Skin epidermis (tissue), 12 donors: Measurements from ENCODE around the gene SLCO3A1.
A peak's percentile ranks its signal among the peaks of the same experiment; 100 is the strongest.
"Not testable (repeated sequence)": the region's sequence is repeated elsewhere in the genome, so short reads cannot be mapped to it uniquely, and the experiment has no call there.

ENCODE experiments used
- H3K27ac ChIP-seq, 21 experiments: fragments of 200-600 bp; sonication (generic) in 11 of 21; one replicate each; pipeline ENCODE4 v1.5.0; 2020; ENCODE audit warnings: mild to moderate bottlenecking in 3 of 21, inconsistent platforms in 2 of 21, moderate library complexity in 2 of 21
- H3K4me3 ChIP-seq, 7 experiments: fragments of 200-600 bp; sonication (generic) in 2 of 7; one replicate each; pipeline ENCODE4 v1.5.0; 2020; ENCODE audit warnings: inconsistent platforms in 2 of 7, mild to moderate bottlenecking in 2 of 7, moderate library complexity in 1 of 7

Gene SLCO3A1

GRCh38 chr15:91949361-91949760, 95.9 kb downstream of the SLCO3A1 start:
- peak overlapping the region in 5 of 21 experiments; percentile 44 to 77 (median 72) for H3K27ac ChIP-seq

GRCh38 chr15:91950054-91950453, 96.5 kb downstream of the SLCO3A1 start:
- no peak overlapping the region for H3K4me3 ChIP-seq
- H3K27ac ChIP-seq = peak overlapping the region in 12 of 21 experiments; percentile 22 to 72 (median 50)

More at GRCh38 chr15:91949361-91949760, 95.9 kb downstream of the SLCO3A1 start:
- no peak overlapping the region for H3K4me3 ChIP-seq

- no peak overlapping the region for H3K4me3 ChIP-seq
- peak overlapping the region in 9 of 21 experiments; percentile 2 to 71 (median 36) for H3K27ac ChIP-seq
These were observed 97.3 kb downstream of the SLCO3A1 start for GRCh38 chr15:91950631-91951329.

- no peak overlapping the region for H3K4me3 ChIP-seq
- peak overlapping the region in 4 of 21 experiments; percentile 4 to 69 (median 40) for H3K27ac ChIP-seq
These were observed 98.7 kb downstream of the SLCO3A1 start for GRCh38 chr15:91952216-91952615.

GRCh38 chr15:91953432-91953831, 99.9 kb downstream of the SLCO3A1 start:
- peak overlapping the region in 13 of 21 experiments; percentile 5 to 74 (median 37) for H3K27ac ChIP-seq

GRCh38 chr15:91954292-91954691, 100.8 kb downstream of the SLCO3A1 start:
- Histone ChIP-seq H3K27ac (peak overlapping the region in 11 of 21 experiments; percentile 5 to 74 (median 26)), H3K4me3 (no peak overlapping the region)

More at GRCh38 chr15:91953432-91953831, 99.9 kb downstream of the SLCO3A1 start:
- no peak overlapping the region for H3K4me3 ChIP-seq

GRCh38 chr15:91956026-91956723, 102.7 kb downstream of the SLCO3A1 start:
- peak overlapping the region in 18 of 21 experiments; percentile 5 to 74 (median 56) for H3K27ac ChIP-seq
- no peak overlapping the region for H3K4me3 ChIP-seq

- Histone ChIP-seq H3K4me3 (no peak overlapping the region), H3K27ac (peak overlapping the region in 2 of 21 experiments; percentile 5 to 28)
These were observed 107.8 kb downstream of the SLCO3A1 start for GRCh38 chr15:91961357-91961756.

GRCh38 chr15:91963747-91964146, 110.2 kb downstream of the SLCO3A1 start:
- H3K4me3 ChIP-seq, H3K27ac ChIP-seq: not testable (repeated sequence)

- Histone ChIP-seq H3K4me3 (no peak overlapping the region), H3K27ac (peak overlapping the region in 7 of 21 experiments; percentile 6 to 50 (median 33))
These were observed 112.1 kb downstream of the SLCO3A1 start for GRCh38 chr15:91965501-91966193.

GRCh38 chr15:91966194-91966552, 112.7 kb downstream of the SLCO3A1 start:
- peak overlapping the region in 3 of 21 experiments; percentile 14 to 40 (median 36) for H3K27ac ChIP-seq
- no peak overlapping the region for H3K4me3 ChIP-seq

- no peak overlapping the region for H3K27ac ChIP-seq
- H3K4me3 ChIP-seq = no peak overlapping the region
These were observed 114.6 kb downstream of the SLCO3A1 start for GRCh38 chr15:91967935-91968606.

- Histone ChIP-seq H3K27ac (no peak overlapping the region), H3K4me3 (no peak overlapping the region)
These were observed 115.1 kb downstream of the SLCO3A1 start for GRCh38 chr15:91968610-91969009.

- no peak overlapping the region for H3K4me3 ChIP-seq
- H3K27ac ChIP-seq = peak overlapping the region in 6 of 21 experiments; percentile 1 to 58 (median 12)
These were observed 116.6 kb downstream of the SLCO3A1 start for GRCh38 chr15:91970142-91970541.

GRCh38 chr15:91973481-91973880, 120.0 kb downstream of the SLCO3A1 start:
- no peak overlapping the region for H3K27ac ChIP-seq
- H3K4me3 ChIP-seq = no peak overlapping the region

- no peak overlapping the region for H3K4me3 ChIP-seq
- peak overlapping the region in 1 of 21 experiments; percentile 37 for H3K27ac ChIP-seq
These were observed 120.8 kb downstream of the SLCO3A1 start for GRCh38 chr15:91974321-91974720.

- Histone ChIP-seq H3K27ac (no peak overlapping the region), H3K4me3 (no peak overlapping the region)
These were observed 121.9 kb downstream of the SLCO3A1 start for GRCh38 chr15:91975241-91975978.

- no peak overlapping the region for H3K4me3 ChIP-seq
- H3K27ac ChIP-seq = no peak overlapping the region
These were observed 123.5 kb downstream of the SLCO3A1 start for GRCh38 chr15:91976966-91977365.
